Endothelial cell of umbilical vein (primary cell): ENCODE data around the gene TAOK1.

ENCODE experiments used
- CTCF ChIP-seq, 2 donors: IDR thresholded peaks; 1 replicate in 1 of 2; 2 replicates in 1 of 2; pipeline ENCODE4 v1.5.1; 2011; ENCODE audit warnings: low read length in 2 of 2, mild to moderate bottlenecking in 2 of 2, moderate library complexity in 2 of 2, control low read depth in 1 of 2, inconsistent platforms in 1 of 2, low read depth in 1 of 2; ENCODE audit not compliant: insufficient read depth in 1 of 2; ENCODE audit errors: extremely low read depth in 1 of 2
- EZH2 ChIP-seq: IDR thresholded peaks from 2 replicates; pipeline ENCODE4 v1.6.1; 2012; ENCODE audit warnings: borderline replicate concordance, low read depth, mild to moderate bottlenecking, moderate library complexity, low read length, inconsistent platforms; ENCODE audit not compliant: severe bottlenecking
- MYC ChIP-seq: IDR thresholded peaks from one replicate; pipeline ENCODE4 v1.6.1; 2011; ENCODE audit warnings: mild to moderate bottlenecking, low read depth, low read length
- POLR2A ChIP-seq: IDR thresholded peaks from 2 replicates; pipeline ENCODE4 v1.6.1; 2012; ENCODE audit warnings: low read depth, mild to moderate bottlenecking, control low read depth, low read length
- POLR2AphosphoS5 ChIP-seq: IDR thresholded peaks from 2 replicates; pipeline ENCODE4 v1.6.1; 2012; ENCODE audit warnings: low read depth, mild to moderate bottlenecking, control low read depth, low read length, moderate library complexity; ENCODE audit not compliant: insufficient read depth

DNA sequence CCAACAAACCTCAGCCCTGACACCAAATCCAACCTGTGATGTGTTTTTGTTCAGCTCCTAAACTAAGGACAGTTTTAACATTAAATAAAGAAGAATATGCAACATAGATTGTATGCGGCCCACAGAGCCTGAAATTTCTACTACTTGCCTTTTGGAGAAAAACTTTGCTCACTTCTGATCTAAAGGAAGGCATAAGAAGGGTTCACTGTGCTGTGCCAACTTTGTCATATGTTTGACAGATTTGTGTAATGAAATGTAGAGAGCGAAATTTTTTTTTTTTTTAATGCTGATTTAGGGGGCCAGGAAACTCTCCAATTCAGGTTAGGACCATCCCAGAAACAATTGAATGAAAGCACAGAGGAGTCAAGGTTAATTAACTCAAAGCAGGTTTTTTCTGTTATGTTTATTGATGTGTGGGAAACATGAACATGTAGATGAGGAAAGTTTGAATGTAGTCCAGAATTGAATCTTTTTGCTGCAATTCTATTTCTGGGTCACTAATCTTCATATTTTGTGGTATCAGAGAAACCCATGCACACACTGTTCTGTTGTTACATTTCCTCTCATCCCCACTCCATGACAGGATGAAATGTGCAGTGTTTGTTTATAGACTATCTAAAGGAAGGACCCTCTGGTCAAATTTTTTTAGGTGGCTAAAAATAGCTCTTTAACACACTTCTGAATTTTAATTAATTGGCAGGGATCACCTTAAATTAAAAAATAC, 71.5 kb downstream of the TAOK1 start:
- TF ChIP-seq CTCF (IDR thresholded peaks at IDR 0.05; ENCODE audit: extremely low read depth in 1 of 2, insufficient read depth in 1 of 2, low read depth in 1 of 2, low read length in 2 of 2) (no peak), EZH2 (no peak), MYC (no peak), POLR2AphosphoS5 (no peak), POLR2A (no peak)
